ENCODE results near the gene GRAMD2B. TPM values are rescaled to one million over a fixed set of nuclear protein-coding genes. Genes with fewer than 3 reads are reported as not detected.

GRAMD2B gene
- total and polyA plus RNA-seq, 2 of the 13 experiments (the other 11 are each of a cell fraction or from before 2014, with no cell fraction given): 8.1 to 10.6 TPM

GRCh38 chr5:126428421-126428820 is 5.2 kb downstream of the GRAMD2B start:
- intact Hi-C loops (cut with micrococcal nuclease; ENCODE audit: unreplicated experiment) (no loop called here), in situ Hi-C loops (cut with HindIII; ENCODE audit: extremely low pct_ligation_motif_present, low pct_unique_long_range_greater_than_20kb) (no loop called here)
- no peak overlapping the region for H3K27ac ChIP-seq (ENCODE audit: extremely low read length, insufficient read depth, low read length)
- no peak for DNase-seq (ENCODE audit: low spot score)
- no peaks in the 10 kb centered on the region for H4K20me1 ChIP-seq (ENCODE audit: insufficient read depth, low read length)
- WGBS (ENCODE audit: low lambda C conversion rate): 21% methylated on average over 2 of the region's 2 CpGs
- no peaks in the 10 kb centered on the region for H3K36me3 ChIP-seq (replicated peaks in 1 of 2; ENCODE audit: control insufficient read depth in 1 of 2, insufficient read depth in 2 of 2, low read length in 2 of 2)
- H3K79me2 ChIP-seq (ENCODE audit: insufficient read depth, low read length): no peaks in the 10 kb centered on the region
- no peak overlapping the region for H3K9ac ChIP-seq (ENCODE audit: insufficient read depth, low read depth, low read length)
- FAIRE-seq: no peak
- ChIA-PET CTCF (ENCODE audit: low intra/inter-chr PET ratio, low total read pairs) (no interaction called here), POLR2A (no interaction called here)
- H3K4me1 ChIP-seq (ENCODE audit: insufficient read depth, low read length): no peaks in the 10 kb centered on the region
- H2AFZ ChIP-seq (ENCODE audit: low read length): no peak overlapping the region
- H3K4me2 ChIP-seq (ENCODE audit: low read depth, low read length): no peak overlapping the region
- no peak overlapping the region for H3K4me3 ChIP-seq (replicated peaks in 1 of 3; ENCODE audit: insufficient read depth in 1 of 3, low read depth in 2 of 3, low read length in 3 of 3)
- TF ChIP-seq NCOA2 (CRISPR knock-in tag; IDR thresholded peaks at IDR 0.05) (no peak), NFAT5 (CRISPR knock-in tag; IDR thresholded peaks at IDR 0.05) (no peak), NFKB2 (CRISPR knock-in tag; IDR thresholded peaks at IDR 0.05; ENCODE audit: borderline replicate concordance) (no peak), ZNF558 (CRISPR knock-in tag; IDR thresholded peaks at IDR 0.05; ENCODE audit: borderline replicate concordance) (no peak), ZFX (CRISPR knock-in tag; IDR thresholded peaks at IDR 0.05; ENCODE audit: low read depth) (no peak), SALL2 (CRISPR knock-in tag; IDR thresholded peaks at IDR 0.05) (no peak), SNRNP70 (IDR thresholded peaks at IDR 0.05; ENCODE audit: low read depth, low read length) (no peak), ZNF549 (CRISPR knock-in tag; IDR thresholded peaks at IDR 0.05) (no peak), NFYB (CRISPR knock-in tag; IDR thresholded peaks at IDR 0.05) (no peak), SKI (IDR thresholded peaks at IDR 0.05; ENCODE audit: partially characterized antibody) (no peak), MED8 (CRISPR knock-in tag; IDR thresholded peaks at IDR 0.05; ENCODE audit: insufficient replicate concordance) (no peak), ZNF574 (CRISPR knock-in tag; IDR thresholded peaks at IDR 0.05) (no peak), KLF6 (CRISPR knock-in tag; IDR thresholded peaks at IDR 0.05) (no peak), ATF5 (CRISPR knock-in tag; IDR thresholded peaks at IDR 0.05; ENCODE audit: low read depth) (no peak), ZNF879 (CRISPR knock-in tag; IDR thresholded peaks at IDR 0.05) (no peak), ZNF777 (CRISPR knock-in tag; IDR thresholded peaks at IDR 0.05) (no peak), ZMAT5 (CRISPR knock-in tag; IDR thresholded peaks at IDR 0.05; ENCODE audit: borderline replicate concordance, low read depth) (no peak)
- ATAC-seq: no peak
- BruUV-seq (replicated peaks): no TSS peak
- H3K27me3 ChIP-seq (ENCODE audit: control insufficient read depth in 1 of 2, insufficient read depth in 2 of 2, low read length in 2 of 2): no peaks in the 10 kb centered on the region
- no peaks in the 10 kb centered on the region for H3K9me3 ChIP-seq (ENCODE audit: low read length)

Data from HepG2 (cell line).